ENCODE results near the gene COL9A1.

The COL9A1 gene

GRCh38 chr6:70176842-70177550 is 125.9 kb downstream of the COL9A1 start:
- DNase-seq (ENCODE audit: low read depth in 2 of 2, low spot score in 1 of 2) = no peak

DNA sequence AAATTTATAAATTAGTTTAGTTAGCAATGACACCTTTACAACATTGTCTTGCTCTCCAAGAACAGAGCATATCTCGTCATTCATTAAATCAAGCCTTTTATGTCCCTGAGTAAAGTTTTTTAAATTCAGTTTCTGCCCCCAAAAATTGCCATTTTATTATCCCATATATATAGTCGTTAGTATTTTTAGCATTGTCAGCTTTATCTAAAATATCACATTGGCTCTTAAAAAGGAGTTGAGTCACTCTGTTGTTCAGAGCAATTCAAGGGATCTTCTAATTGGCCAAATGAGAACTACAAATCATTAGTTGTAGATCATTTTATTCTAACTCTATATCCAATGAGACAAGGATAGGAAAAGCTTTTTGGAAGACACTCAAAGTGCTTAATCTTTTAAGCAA is 127.1 kb downstream of the COL9A1 start:
- no peak for DNase-seq (ENCODE audit: low read depth in 2 of 2, low spot score in 1 of 2)

GRCh38 chr6:70172252-70172651 is 130.6 kb downstream of the COL9A1 start:
- no peak for DNase-seq (ENCODE audit: low read depth in 2 of 2, low spot score in 1 of 2)

DNA sequence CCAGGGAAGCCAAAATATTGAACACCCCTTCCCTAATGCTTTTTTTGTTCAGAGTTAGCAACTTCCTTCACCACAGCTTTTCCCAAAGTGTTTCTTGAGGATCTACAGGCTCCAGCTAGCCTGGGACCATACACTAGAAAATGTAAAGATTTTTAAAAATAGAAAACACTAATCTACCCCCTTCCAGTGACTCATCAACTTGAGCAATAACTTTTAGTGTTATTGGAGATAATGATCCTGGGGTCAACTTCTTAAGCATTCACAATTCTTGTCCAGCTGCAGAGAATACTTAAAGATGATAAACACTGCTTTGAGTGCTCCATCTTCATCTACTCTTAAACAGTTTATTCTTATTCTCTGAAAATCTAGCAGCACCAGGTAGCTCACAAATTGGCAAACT is 131.6 kb downstream of the COL9A1 start:
- no peak for DNase-seq (ENCODE audit: low read depth in 2 of 2, low spot score in 1 of 2)

- no peak for DNase-seq (ENCODE audit: low read depth in 2 of 2, low spot score in 1 of 2)
Observed at GRCh38 chr6:70168681-70169377, 134.1 kb downstream of the COL9A1 start.

Data from stimulated activated CD8-positive, alpha-beta memory T cell treated with anti-CD3 and anti-CD28 coated beads, Interleukin-4, amount 100 ng/mL, for 1 hour (primary cell).